ENCODE data around the gene MED27.

GRCh38 chr9:132035679-132036078 is 44.0 kb downstream of the MED27 start:
- TF ChIP-seq EZH2 (IDR thresholded peaks at IDR 0.05; ENCODE audit: insufficient read depth, poor library complexity, severe bottlenecking) (no peak), EZH2phosphoT487 (IDR thresholded peaks at IDR 0.05; ENCODE audit: insufficient read depth, low read depth) (no peak)
